ENCODE measurements around the gene GJB5.

The GJB5 gene

GRCh38 chr1:34753163-34753562, 1.7 kb upstream of the GJB5 start:
- H3K27ac ChIP-seq (ENCODE audit: insufficient read depth in 1 of 2, low read depth in 1 of 2, low read length in 2 of 2, poor library complexity in 1 of 2, severe bottlenecking in 2 of 2): no peak overlapping the region
- H3K4me1 ChIP-seq (ENCODE audit: control extremely low read depth in 1 of 4, control insufficient read depth in 4 of 4, insufficient read depth in 4 of 4, low read length in 3 of 4): no peaks in the 10 kb centered on the region
- 100% methylated on average over 1 of the region's 3 CpGs for WGBS (ENCODE audit: insufficient coverage)
- ChIA-PET POLR2A (no interaction called here), CTCF (interaction anchor here (3.9 kb wide), 1 partner anchor 10 kb away, joined by 16 read pairs; no protein-coding TSS in a partner anchor)
- no peak for DNase-seq
- H3K4me3 ChIP-seq (ENCODE audit: control insufficient read depth in 1 of 7, extremely low read depth in 1 of 7, insufficient read depth in 4 of 7, low read depth in 2 of 7, low read length in 6 of 7): no peak overlapping the region
- H3K27me3 ChIP-seq (replicated peaks in 2 of 5; ENCODE audit: control insufficient read depth in 4 of 5, insufficient read depth in 5 of 5, low read length in 4 of 5): peaks cover 0 to 5% (median 0%) of the 10 kb centered on the region in 5 experiments
- no peaks in the 10 kb centered on the region for H3K9me3 ChIP-seq (ENCODE audit: control extremely low read depth in 1 of 5, control insufficient read depth in 4 of 5, insufficient read depth in 2 of 5, low read depth in 1 of 5, low read length in 4 of 5)
- no peaks in the 10 kb centered on the region for H3K36me3 ChIP-seq (ENCODE audit: control insufficient read depth in 4 of 4, insufficient read depth in 4 of 4, low read length in 3 of 4)

- H3K4me3 ChIP-seq (ENCODE audit: control insufficient read depth in 1 of 7, extremely low read depth in 1 of 7, insufficient read depth in 4 of 7, low read depth in 2 of 7, low read length in 6 of 7): no peak overlapping the region
- H3K4me1 ChIP-seq (ENCODE audit: control extremely low read depth in 1 of 4, control insufficient read depth in 4 of 4, insufficient read depth in 4 of 4, low read length in 3 of 4): no peaks in the 10 kb centered on the region
- ChIA-PET POLR2A (no interaction called here), CTCF (no interaction called here)
- no peak for DNase-seq
- H3K27me3 ChIP-seq (replicated peaks in 2 of 5; ENCODE audit: control insufficient read depth in 4 of 5, insufficient read depth in 5 of 5, low read length in 4 of 5): peaks cover 0 to 3% (median 0%) of the 10 kb centered on the region in 5 experiments
- no peaks in the 10 kb centered on the region for H3K9me3 ChIP-seq (ENCODE audit: control extremely low read depth in 1 of 5, control insufficient read depth in 4 of 5, insufficient read depth in 2 of 5, low read depth in 1 of 5, low read length in 4 of 5)
- H3K27ac ChIP-seq (ENCODE audit: insufficient read depth in 1 of 2, low read depth in 1 of 2, low read length in 2 of 2, poor library complexity in 1 of 2, severe bottlenecking in 2 of 2): no peak overlapping the region
- no peaks in the 10 kb centered on the region for H3K36me3 ChIP-seq (ENCODE audit: control insufficient read depth in 4 of 4, insufficient read depth in 4 of 4, low read length in 3 of 4)
- 79% methylated on average over 6 of the region's 6 CpGs for WGBS (ENCODE audit: insufficient coverage)
Observed at GRCh38 chr1:34755961-34756360, 1.1 kb downstream of the GJB5 start.

- Histone ChIP-seq H3K36me3 (ENCODE audit: control insufficient read depth in 4 of 4, insufficient read depth in 4 of 4, low read length in 3 of 4) (no peaks in the 10 kb centered on the region), H3K27ac (ENCODE audit: insufficient read depth in 1 of 2, low read depth in 1 of 2, low read length in 2 of 2, poor library complexity in 1 of 2, severe bottlenecking in 2 of 2) (no peak overlapping the region), H3K4me3 (ENCODE audit: control insufficient read depth in 1 of 7, extremely low read depth in 1 of 7, insufficient read depth in 4 of 7, low read depth in 2 of 7, low read length in 6 of 7) (no peak overlapping the region), H3K27me3 (replicated peaks in 2 of 5; ENCODE audit: control insufficient read depth in 4 of 5, insufficient read depth in 5 of 5, low read length in 4 of 5) (peaks cover 0 to 2% (median 0%) of the 10 kb centered on the region in 5 experiments), H3K4me1 (ENCODE audit: control extremely low read depth in 1 of 4, control insufficient read depth in 4 of 4, insufficient read depth in 4 of 4, low read length in 3 of 4) (no peaks in the 10 kb centered on the region), H3K9me3 (ENCODE audit: control extremely low read depth in 1 of 5, control insufficient read depth in 4 of 5, insufficient read depth in 2 of 5, low read depth in 1 of 5, low read length in 4 of 5) (no peaks in the 10 kb centered on the region)
- CTCF ChIA-PET: no interaction called here
- POLR2A ChIA-PET: no interaction called here
- DNase-seq: no peak
- WGBS (ENCODE audit: insufficient coverage): 97% methylated on average over 20 of the region's 21 CpGs
Observed at GRCh38 chr1:34757386-34757785, 2.5 kb downstream of the GJB5 start.

DNA sequence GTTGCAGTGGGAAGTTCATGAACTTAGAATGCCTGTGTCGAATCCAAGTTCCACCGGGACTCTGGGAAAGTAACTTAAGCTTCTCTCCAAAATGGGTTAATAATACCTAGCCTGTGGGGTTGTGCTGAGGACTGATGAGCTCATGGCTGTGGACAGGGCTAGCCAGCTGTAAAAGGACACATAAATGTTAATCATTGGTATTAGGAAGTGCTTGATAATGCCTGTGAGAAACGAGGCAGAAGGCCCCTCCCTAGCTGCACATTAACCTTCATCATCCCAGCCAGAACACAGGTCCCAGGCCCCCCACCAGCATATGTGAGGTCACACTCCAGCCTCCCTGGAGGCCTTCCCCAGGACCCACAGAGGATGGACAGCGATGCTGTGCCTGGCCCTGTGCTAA, 3.9 kb downstream of the GJB5 start:
- whole genome bisulfite sequencing (ENCODE audit: insufficient coverage): 100% methylated on average over 3 of the region's 4 CpGs
- POLR2A ChIA-PET: no interaction called here
- H3K9me3 ChIP-seq (ENCODE audit: control extremely low read depth in 1 of 5, control insufficient read depth in 4 of 5, insufficient read depth in 2 of 5, low read depth in 1 of 5, low read length in 4 of 5): peaks cover 0 to 2% (median 0%) of the 10 kb centered on the region in 5 experiments
- H3K36me3 ChIP-seq (ENCODE audit: control insufficient read depth in 4 of 4, insufficient read depth in 4 of 4, low read length in 3 of 4): no peaks in the 10 kb centered on the region
- no peak for DNase-seq
- no peak overlapping the region for H3K4me3 ChIP-seq (ENCODE audit: control insufficient read depth in 1 of 7, extremely low read depth in 1 of 7, insufficient read depth in 4 of 7, low read depth in 2 of 7, low read length in 6 of 7)
- CTCF ChIA-PET: interaction anchor here (1.1 kb wide), 1 partner anchor 14 kb away, joined by 3 read pairs; no protein-coding TSS in a partner anchor
- no peak overlapping the region for H3K27ac ChIP-seq (ENCODE audit: insufficient read depth in 1 of 2, low read depth in 1 of 2, low read length in 2 of 2, poor library complexity in 1 of 2, severe bottlenecking in 2 of 2)
- no peaks in the 10 kb centered on the region for H3K4me1 ChIP-seq (ENCODE audit: control extremely low read depth in 1 of 4, control insufficient read depth in 4 of 4, insufficient read depth in 4 of 4, low read length in 3 of 4)
- peaks cover 0 to 2% (median 0%) of the 10 kb centered on the region in 5 experiments for H3K27me3 ChIP-seq (replicated peaks in 2 of 5; ENCODE audit: control insufficient read depth in 4 of 5, insufficient read depth in 5 of 5, low read length in 4 of 5)

DNA sequence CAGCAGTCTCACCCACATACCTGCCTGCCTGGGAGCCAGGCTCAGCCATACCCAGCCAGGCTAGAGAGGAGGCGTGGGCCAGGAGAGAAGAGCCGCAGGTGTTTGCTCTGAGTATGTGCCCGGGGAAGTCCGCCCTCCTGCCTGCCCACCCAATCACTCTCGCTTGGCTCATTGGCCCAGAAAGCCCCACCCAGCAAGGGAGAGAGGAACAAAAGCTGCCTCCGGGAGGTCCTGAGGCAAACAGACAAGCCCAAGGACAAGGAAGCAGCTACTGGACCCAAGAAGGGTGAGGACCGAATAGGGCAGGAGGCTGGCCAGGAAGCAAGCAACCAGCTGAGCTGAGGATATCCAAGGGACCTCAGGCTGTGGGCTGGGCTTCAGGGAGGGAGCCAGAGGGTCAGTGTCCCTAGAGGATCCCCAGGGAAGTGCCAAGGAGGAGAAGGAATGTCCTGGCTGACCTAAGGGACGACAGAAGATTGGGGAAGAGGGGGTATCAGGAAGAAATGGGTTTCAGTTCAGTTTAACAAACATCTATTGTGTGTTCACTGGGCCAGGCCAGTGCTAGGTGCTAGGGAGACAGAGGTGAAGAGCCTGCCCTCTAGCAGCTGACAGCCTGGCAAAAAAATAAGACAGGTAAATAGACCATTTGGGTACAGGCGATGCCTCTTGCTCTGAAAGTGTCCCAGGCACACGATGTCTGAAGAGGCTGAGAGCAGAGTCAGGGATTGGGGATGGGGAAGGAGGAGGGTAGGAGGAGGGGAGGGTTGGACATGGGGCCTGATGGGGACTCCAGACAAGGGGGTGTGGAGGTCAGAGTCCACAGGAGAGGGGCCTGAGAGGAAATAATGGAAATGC, 4.9 kb downstream of the GJB5 start, which contains the start of gene GJB4:
Gene GJB4 (plus strand): TSS at position 238 of the 855 bp plus-strand sequence. CDS start 1,515 bp downstream, outside the sequence.
- peaks cover 0 to 4% (median 0%) of the 10 kb centered on the region in 5 experiments for H3K9me3 ChIP-seq (ENCODE audit: control extremely low read depth in 1 of 5, control insufficient read depth in 4 of 5, insufficient read depth in 2 of 5, low read depth in 1 of 5, low read length in 4 of 5)
- DNase-seq: no peak
- ChIA-PET POLR2A (no interaction called here), CTCF (no interaction called here)
- peaks cover 0 to 3% (median 0%) of the 10 kb centered on the region in 5 experiments for H3K27me3 ChIP-seq (replicated peaks in 2 of 5; ENCODE audit: control insufficient read depth in 4 of 5, insufficient read depth in 5 of 5, low read length in 4 of 5)
- H3K36me3 ChIP-seq (ENCODE audit: control insufficient read depth in 4 of 4, insufficient read depth in 4 of 4, low read length in 3 of 4): no peaks in the 10 kb centered on the region
- 87% methylated on average over 7 of the region's 10 CpGs for WGBS (ENCODE audit: insufficient coverage)
- H3K4me1 ChIP-seq (ENCODE audit: control extremely low read depth in 1 of 4, control insufficient read depth in 4 of 4, insufficient read depth in 4 of 4, low read length in 3 of 4): no peaks in the 10 kb centered on the region
- no peak within 1 kb of the TSS for H3K27ac ChIP-seq (ENCODE audit: insufficient read depth in 1 of 2, low read depth in 1 of 2, low read length in 2 of 2, poor library complexity in 1 of 2, severe bottlenecking in 2 of 2)
- no peak within 1 kb of the TSS for H3K4me3 ChIP-seq (ENCODE audit: control insufficient read depth in 1 of 7, extremely low read depth in 1 of 7, insufficient read depth in 4 of 7, low read depth in 2 of 7, low read length in 6 of 7)

DNA sequence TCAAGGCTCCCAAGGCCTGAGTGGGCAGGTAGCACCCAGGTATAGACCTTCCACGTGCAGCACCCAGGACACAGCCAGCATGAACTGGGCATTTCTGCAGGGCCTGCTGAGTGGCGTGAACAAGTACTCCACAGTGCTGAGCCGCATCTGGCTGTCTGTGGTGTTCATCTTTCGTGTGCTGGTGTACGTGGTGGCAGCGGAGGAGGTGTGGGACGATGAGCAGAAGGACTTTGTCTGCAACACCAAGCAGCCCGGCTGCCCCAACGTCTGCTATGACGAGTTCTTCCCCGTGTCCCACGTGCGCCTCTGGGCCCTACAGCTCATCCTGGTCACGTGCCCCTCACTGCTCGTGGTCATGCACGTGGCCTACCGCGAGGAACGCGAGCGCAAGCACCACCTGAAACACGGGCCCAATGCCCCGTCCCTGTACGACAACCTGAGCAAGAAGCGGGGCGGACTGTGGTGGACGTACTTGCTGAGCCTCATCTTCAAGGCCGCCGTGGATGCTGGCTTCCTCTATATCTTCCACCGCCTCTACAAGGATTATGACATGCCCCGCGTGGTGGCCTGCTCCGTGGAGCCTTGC, 6.4 kb downstream of the GJB5 start:
- peaks cover 0 to 3% (median 0%) of the 10 kb centered on the region in 5 experiments for H3K27me3 ChIP-seq (replicated peaks in 2 of 5; ENCODE audit: control insufficient read depth in 4 of 5, insufficient read depth in 5 of 5, low read length in 4 of 5)
- DNase-seq: no peak
- WGBS (ENCODE audit: insufficient coverage): 98% methylated on average over 30 of the region's 33 CpGs
- ChIA-PET CTCF (interaction anchor here (1.5 kb wide), 1 partner anchor 18 kb away, joined by 5 read pairs; no protein-coding TSS in a partner anchor), POLR2A (no interaction called here)
- H3K36me3 ChIP-seq (ENCODE audit: control insufficient read depth in 4 of 4, insufficient read depth in 4 of 4, low read length in 3 of 4): no peaks in the 10 kb centered on the region
- no peaks in the 10 kb centered on the region for H3K4me1 ChIP-seq (ENCODE audit: control extremely low read depth in 1 of 4, control insufficient read depth in 4 of 4, insufficient read depth in 4 of 4, low read length in 3 of 4)
- H3K9me3 ChIP-seq (ENCODE audit: control extremely low read depth in 1 of 5, control insufficient read depth in 4 of 5, insufficient read depth in 2 of 5, low read depth in 1 of 5, low read length in 4 of 5): peaks cover 0 to 4% (median 0%) of the 10 kb centered on the region in 5 experiments
- H3K4me3 ChIP-seq (ENCODE audit: control insufficient read depth in 1 of 7, extremely low read depth in 1 of 7, insufficient read depth in 4 of 7, low read depth in 2 of 7, low read length in 6 of 7): no peak overlapping the region
- no peak overlapping the region for H3K27ac ChIP-seq (ENCODE audit: insufficient read depth in 1 of 2, low read depth in 1 of 2, low read length in 2 of 2, poor library complexity in 1 of 2, severe bottlenecking in 2 of 2)

GRCh38 chr1:34761776-34762307, 7.0 kb downstream of the GJB5 start:
- no peak overlapping the region for H3K27ac ChIP-seq (ENCODE audit: insufficient read depth in 1 of 2, low read depth in 1 of 2, low read length in 2 of 2, poor library complexity in 1 of 2, severe bottlenecking in 2 of 2)
- CTCF ChIA-PET: interaction anchor here (1.5 kb wide), 1 partner anchor 19 kb away, joined by 5 read pairs; no protein-coding TSS in a partner anchor
- peaks cover 0 to 3% (median 0%) of the 10 kb centered on the region in 5 experiments for H3K27me3 ChIP-seq (replicated peaks in 2 of 5; ENCODE audit: control insufficient read depth in 4 of 5, insufficient read depth in 5 of 5, low read length in 4 of 5)
- H3K9me3 ChIP-seq (ENCODE audit: control extremely low read depth in 1 of 5, control insufficient read depth in 4 of 5, insufficient read depth in 2 of 5, low read depth in 1 of 5, low read length in 4 of 5): peaks cover 0 to 4% (median 0%) of the 10 kb centered on the region in 5 experiments
- 94% methylated on average over 10 of the region's 13 CpGs for WGBS (ENCODE audit: insufficient coverage)
- POLR2A ChIA-PET: no interaction called here
- no peak for DNase-seq
- no peaks in the 10 kb centered on the region for H3K36me3 ChIP-seq (ENCODE audit: control insufficient read depth in 4 of 4, insufficient read depth in 4 of 4, low read length in 3 of 4)
- no peak overlapping the region for H3K4me3 ChIP-seq (ENCODE audit: control insufficient read depth in 1 of 7, extremely low read depth in 1 of 7, insufficient read depth in 4 of 7, low read depth in 2 of 7, low read length in 6 of 7)
- H3K4me1 ChIP-seq (ENCODE audit: control extremely low read depth in 1 of 4, control insufficient read depth in 4 of 4, insufficient read depth in 4 of 4, low read length in 3 of 4): no peaks in the 10 kb centered on the region
